Activated CD8-positive, alpha-beta T cell treated with anti-CD3 and anti-CD28 coated beads, Interleukin-2, amount 10 ng/mL, durations not matched to agents 7 days and 5 days (primary cell): ENCODE results near the gene SMU1. TPM values are rescaled to one million over a fixed set of nuclear protein-coding genes. Genes with fewer than 3 reads are reported as not detected.

Source experiments
- ATAC-seq: fragments of 150-1000 bp; cut with Tn5 transposase; one replicate; pipeline ENCODE4 v1.10.0; 2021; ENCODE audit warnings: moderate library complexity
- CTCF ChIA-PET: fragments of 350-600 bp; sonication (Branson Sonifier 250); formaldehyde crosslinking; loops from one replicate; lab custom pipeline; 2021; ENCODE audit warnings: antibody characterized with exemption; lab: Charles Lee
- POLR2A ChIA-PET: fragments of 350-600 bp; sonication (Branson Sonifier 250); formaldehyde crosslinking; loops from one replicate; lab custom pipeline; 2021; ENCODE audit warnings: antibody characterized with exemption; lab: Charles Lee
- DNase-seq: peaks from one replicate; pipeline ENCODE4 v3.0.0-alpha.2; 2020
- H3K27ac Mint-ChIP-seq: one replicate; pipeline ENCODE4 v1.8.0; 2021; ENCODE audit warnings: mild to moderate bottlenecking, mixed read lengths
- H3K27me3 Mint-ChIP-seq: one replicate; pipeline ENCODE4 v1.8.0; 2021; ENCODE audit warnings: low read depth, mixed read lengths
- H3K36me3 Mint-ChIP-seq: one replicate; pipeline ENCODE4 v1.8.0; 2021; ENCODE audit warnings: low read depth, mixed read lengths
- H3K4me1 Mint-ChIP-seq: one replicate; pipeline ENCODE4 v1.8.0; 2021; ENCODE audit warnings: low read depth, mixed read lengths
- H3K4me3 Mint-ChIP-seq: one replicate; pipeline ENCODE4 v1.8.0; 2021; ENCODE audit warnings: mild to moderate bottlenecking, mixed read lengths
- H3K9me3 Mint-ChIP-seq: one replicate; pipeline ENCODE4 v1.8.0; 2022; ENCODE audit warnings: mixed read lengths; ENCODE audit not compliant: insufficient read depth
- total RNA-seq, 2 experiments: library from RNA; stranded (reverse); gene quantifications; one replicate each; pipeline ENCODE4 v1.2.3, GENCODE V29; 2021

Gene SMU1
- total RNA-seq, 2 experiments from 2014 or later = 21.7 to 22.6 TPM

- H3K27ac Mint-ChIP-seq = no peak overlapping the region
- DNase-seq = no peak
- no peaks in the 10 kb centered on the region for H3K9me3 Mint-ChIP-seq
- H3K36me3 Mint-ChIP-seq = peaks cover 28% of the 10 kb centered on the region
- ATAC-seq = no peak
- ChIA-PET POLR2A (no interaction called here), CTCF (no interaction called here)
- H3K27me3 Mint-ChIP-seq = no peaks in the 10 kb centered on the region
- peaks cover 19% of the 10 kb centered on the region for H3K4me1 Mint-ChIP-seq
- H3K4me3 Mint-ChIP-seq = no peak overlapping the region
Observed at GRCh38 chr9:33112094-33112493, 35.6 kb upstream of the SMU1 start.

- Mint-ChIP-seq H3K27me3 (no peaks in the 10 kb centered on the region), H3K4me3 (no peak overlapping the region), H3K9me3 (no peaks in the 10 kb centered on the region), H3K27ac (peak overlapping the region; percentile 6), H3K36me3 (peaks cover 28% of the 10 kb centered on the region), H3K4me1 (peaks cover 14% of the 10 kb centered on the region)
- no peak for ATAC-seq
- POLR2A ChIA-PET = no interaction called here
- CTCF ChIA-PET = no interaction called here
- no peak for DNase-seq
Observed at GRCh38 chr9:33111631-33112030, 35.2 kb upstream of the SMU1 start.

- DNase-seq = no peak
- CTCF ChIA-PET = interaction anchor here (1.4 kb wide), 1 partner anchor 60 kb away, joined by 3 read pairs; no protein-coding TSS in a partner anchor
- H3K27me3 Mint-ChIP-seq = no peaks in the 10 kb centered on the region
- no peak for ATAC-seq
- H3K36me3 Mint-ChIP-seq = peaks cover 26% of the 10 kb centered on the region
- H3K4me1 Mint-ChIP-seq = peaks cover 12% of the 10 kb centered on the region
- no peak overlapping the region for H3K4me3 Mint-ChIP-seq
- no peak overlapping the region for H3K27ac Mint-ChIP-seq
- no peaks in the 10 kb centered on the region for H3K9me3 Mint-ChIP-seq
- POLR2A ChIA-PET = no interaction called here
Observed at GRCh38 chr9:33110686-33111085, 34.2 kb upstream of the SMU1 start.

- Mint-ChIP-seq H3K9me3 (no peaks in the 10 kb centered on the region), H3K27ac (peak overlapping the region; percentile 2), H3K27me3 (no peaks in the 10 kb centered on the region), H3K4me1 (peaks cover 9% of the 10 kb centered on the region), H3K4me3 (no peak overlapping the region), H3K36me3 (peaks cover 23% of the 10 kb centered on the region)
- ChIA-PET CTCF (interaction anchor here (1.4 kb wide), 1 partner anchor 60 kb away, joined by 3 read pairs; no protein-coding TSS in a partner anchor), POLR2A (interaction anchor here (2.0 kb wide), 1 partner anchor 57 kb away, joined by 6 read pairs; the partner anchor contains the start of gene B4GALT1)
- no peak for ATAC-seq
- DNase-seq = no peak
Observed at GRCh38 chr9:33109850-33110595, 33.5 kb upstream of the SMU1 start.

DNA sequence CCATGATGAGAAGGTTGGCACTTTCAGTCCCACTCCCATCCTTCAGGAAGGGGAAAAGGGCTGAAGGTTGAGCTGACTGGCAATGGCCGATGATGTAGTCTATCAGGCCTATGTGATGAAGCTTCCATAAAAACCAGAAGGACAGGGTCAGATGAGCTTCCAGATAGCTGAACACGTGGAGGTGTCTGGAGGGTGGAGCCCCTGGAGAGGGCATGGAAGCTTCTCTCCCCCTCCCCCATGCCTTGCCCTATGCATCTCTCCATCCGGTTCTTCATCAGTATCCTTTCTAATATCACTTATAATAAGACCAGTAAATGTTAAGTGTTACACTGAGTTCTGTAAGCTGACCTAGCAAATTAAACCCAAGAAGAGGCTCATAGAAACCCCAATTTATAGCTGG is 32.6 kb upstream of the SMU1 start:
- DNase-seq (no peak), ATAC-seq (no peak)
- H3K36me3 Mint-ChIP-seq = peaks cover 20% of the 10 kb centered on the region
- ChIA-PET CTCF (interaction anchor here (1.4 kb wide), 1 partner anchor 61 kb away, joined by 3 read pairs; no protein-coding TSS in a partner anchor), POLR2A (interaction anchor here (2.0 kb wide), 1 partner anchor 58 kb away, joined by 6 read pairs; the partner anchor contains the start of gene B4GALT1)
- H3K27ac Mint-ChIP-seq = no peak overlapping the region
- peaks cover 8% of the 10 kb centered on the region for H3K4me1 Mint-ChIP-seq
- no peak overlapping the region for H3K4me3 Mint-ChIP-seq
- H3K27me3 Mint-ChIP-seq = no peaks in the 10 kb centered on the region
- H3K9me3 Mint-ChIP-seq = no peaks in the 10 kb centered on the region

DNA sequence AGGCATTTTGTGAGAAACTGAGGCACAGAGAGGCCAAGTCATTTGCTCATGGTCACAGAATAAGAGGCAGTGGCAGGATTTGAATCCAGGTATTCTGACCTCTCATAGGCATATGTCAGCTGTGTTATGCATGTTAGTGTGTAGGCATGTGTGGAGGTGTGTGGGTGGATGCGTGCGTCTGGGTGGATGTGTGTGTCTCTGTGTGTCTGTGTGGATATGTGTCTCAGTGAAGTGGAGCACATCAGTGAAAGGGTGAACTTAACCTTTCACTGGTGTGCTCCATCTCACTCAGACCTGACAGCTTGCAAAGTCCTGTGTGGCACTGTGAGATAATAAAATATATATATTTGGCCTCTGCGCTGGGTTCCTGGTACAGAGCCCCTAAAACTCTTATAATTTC is 32.0 kb upstream of the SMU1 start:
- no peaks in the 10 kb centered on the region for H3K27me3 Mint-ChIP-seq
- H3K27ac Mint-ChIP-seq = no peak overlapping the region
- ATAC-seq (no peak), DNase-seq (no peak)
- ChIA-PET CTCF (no interaction called here), POLR2A (interaction anchor here (2.0 kb wide), 1 partner anchor 59 kb away, joined by 6 read pairs; the partner anchor contains the start of gene B4GALT1)
- H3K9me3 Mint-ChIP-seq = no peaks in the 10 kb centered on the region
- H3K36me3 Mint-ChIP-seq = peaks cover 14% of the 10 kb centered on the region
- H3K4me1 Mint-ChIP-seq = peaks cover 2% of the 10 kb centered on the region
- no peak overlapping the region for H3K4me3 Mint-ChIP-seq

- POLR2A ChIA-PET = interaction anchor here (2.0 kb wide), 1 partner anchor 60 kb away, joined by 6 read pairs; the partner anchor contains the start of gene B4GALT1
- no peaks in the 10 kb centered on the region for H3K27me3 Mint-ChIP-seq
- CTCF ChIA-PET = no interaction called here
- H3K4me1 Mint-ChIP-seq = peaks cover 2% of the 10 kb centered on the region
- no peak overlapping the region for H3K4me3 Mint-ChIP-seq
- no peaks in the 10 kb centered on the region for H3K9me3 Mint-ChIP-seq
- H3K27ac Mint-ChIP-seq = no peak overlapping the region
- ATAC-seq = no peak
- H3K36me3 Mint-ChIP-seq = peaks cover 8% of the 10 kb centered on the region
- DNase-seq = no peak
Observed at GRCh38 chr9:33107762-33108161, 31.3 kb upstream of the SMU1 start.

- Mint-ChIP-seq H3K9me3 (no peaks in the 10 kb centered on the region), H3K4me1 (peaks cover 2% of the 10 kb centered on the region), H3K4me3 (no peak overlapping the region), H3K36me3 (peaks cover 4% of the 10 kb centered on the region), H3K27me3 (no peaks in the 10 kb centered on the region), H3K27ac (peak overlapping the region; percentile 24)
- ChIA-PET POLR2A (no interaction called here), CTCF (no interaction called here)
- no peak for DNase-seq
- ATAC-seq = no peak
Observed at GRCh38 chr9:33106827-33107621, 30.6 kb upstream of the SMU1 start.

DNA sequence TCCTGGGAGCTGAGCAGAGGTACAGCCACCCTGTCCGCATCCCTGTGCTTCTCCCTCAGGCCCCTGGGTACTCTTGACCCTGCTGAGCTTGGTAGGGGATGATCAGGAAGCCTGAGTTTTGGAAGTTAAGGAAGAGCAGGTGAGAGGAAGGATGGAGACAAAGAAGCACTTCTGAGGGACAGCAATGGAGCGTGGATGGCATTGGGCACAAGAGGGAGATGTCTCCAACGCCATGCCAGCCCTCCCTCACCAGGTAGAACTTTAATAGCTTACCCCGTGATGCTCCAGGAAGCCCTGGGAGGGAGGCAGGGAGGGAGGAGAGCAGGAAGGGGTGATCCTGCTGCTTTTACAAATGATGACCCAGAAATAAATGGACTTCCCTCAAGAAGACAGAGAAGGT is 29.9 kb upstream of the SMU1 start:
- ChIA-PET CTCF (no interaction called here), POLR2A (no interaction called here)
- Mint-ChIP-seq H3K9me3 (no peaks in the 10 kb centered on the region), H3K27me3 (no peaks in the 10 kb centered on the region), H3K4me3 (no peak overlapping the region), H3K36me3 (peaks cover 2% of the 10 kb centered on the region), H3K4me1 (peaks cover 6% of the 10 kb centered on the region), H3K27ac (no peak overlapping the region)
- DNase-seq (no peak), ATAC-seq (no peak)

- POLR2A ChIA-PET = no interaction called here
- CTCF ChIA-PET = no interaction called here
- Mint-ChIP-seq H3K27me3 (no peaks in the 10 kb centered on the region), H3K27ac (no peak overlapping the region), H3K4me3 (no peak overlapping the region), H3K4me1 (peaks cover 8% of the 10 kb centered on the region), H3K9me3 (no peaks in the 10 kb centered on the region), H3K36me3 (peaks cover 2% of the 10 kb centered on the region)
- DNase-seq (no peak), ATAC-seq (no peak)
Observed at GRCh38 chr9:33105959-33106358, 29.5 kb upstream of the SMU1 start.

GRCh38 chr9:33105504-33105903 is 29.0 kb upstream of the SMU1 start:
- DNase-seq (no peak), ATAC-seq (no peak)
- Mint-ChIP-seq H3K4me1 (peaks cover 9% of the 10 kb centered on the region), H3K9me3 (no peaks in the 10 kb centered on the region), H3K27ac (no peak overlapping the region), H3K4me3 (no peak overlapping the region), H3K36me3 (peaks cover 2% of the 10 kb centered on the region), H3K27me3 (no peaks in the 10 kb centered on the region)
- CTCF ChIA-PET = no interaction called here
- POLR2A ChIA-PET = no interaction called here

GRCh38 chr9:33104401-33104800 is 27.9 kb upstream of the SMU1 start:
- H3K27me3 Mint-ChIP-seq = no peaks in the 10 kb centered on the region
- DNase-seq = no peak
- no peaks in the 10 kb centered on the region for H3K9me3 Mint-ChIP-seq
- H3K4me1 Mint-ChIP-seq = peaks cover 13% of the 10 kb centered on the region
- no peaks in the 10 kb centered on the region for H3K36me3 Mint-ChIP-seq
- H3K27ac Mint-ChIP-seq = no peak overlapping the region
- no peak overlapping the region for H3K4me3 Mint-ChIP-seq
- ATAC-seq = no peak
- CTCF ChIA-PET = no interaction called here
- POLR2A ChIA-PET = no interaction called here
